Activated CD8-positive, alpha-beta T cell treated with anti-CD3 and anti-CD28 coated beads, Interleukin-2, amount 10 ng/mL, durations not matched to agents 7 days and 5 days (primary cell): ENCODE data around the gene CDSN. TPM values are rescaled to one million over a fixed set of nuclear protein-coding genes. Genes with fewer than 3 reads are reported as not detected.

Experiments used
- ATAC-seq: fragments of 150-1000 bp; cut with Tn5 transposase; one replicate; pipeline ENCODE4 v1.10.0; 2021; ENCODE audit warnings: moderate library complexity
- CTCF ChIA-PET: fragments of 350-600 bp; sonication (Branson Sonifier 250); formaldehyde crosslinking; loops from one replicate; lab custom pipeline; 2021; ENCODE audit warnings: antibody characterized with exemption; lab: Charles Lee
- POLR2A ChIA-PET: fragments of 350-600 bp; sonication (Branson Sonifier 250); formaldehyde crosslinking; loops from one replicate; lab custom pipeline; 2021; ENCODE audit warnings: antibody characterized with exemption; lab: Charles Lee
- DNase-seq: peaks from one replicate; pipeline ENCODE4 v3.0.0-alpha.2; 2020
- H3K27ac Mint-ChIP-seq: one replicate; pipeline ENCODE4 v1.8.0; 2021; ENCODE audit warnings: mild to moderate bottlenecking, mixed read lengths
- H3K27me3 Mint-ChIP-seq: one replicate; pipeline ENCODE4 v1.8.0; 2021; ENCODE audit warnings: low read depth, mixed read lengths
- H3K36me3 Mint-ChIP-seq: one replicate; pipeline ENCODE4 v1.8.0; 2021; ENCODE audit warnings: low read depth, mixed read lengths
- H3K4me1 Mint-ChIP-seq: one replicate; pipeline ENCODE4 v1.8.0; 2021; ENCODE audit warnings: low read depth, mixed read lengths
- H3K4me3 Mint-ChIP-seq: one replicate; pipeline ENCODE4 v1.8.0; 2021; ENCODE audit warnings: mild to moderate bottlenecking, mixed read lengths
- H3K9me3 Mint-ChIP-seq: one replicate; pipeline ENCODE4 v1.8.0; 2022; ENCODE audit warnings: mixed read lengths; ENCODE audit not compliant: insufficient read depth
- total RNA-seq, 2 experiments: library from RNA; stranded (reverse); gene quantifications; one replicate each; pipeline ENCODE4 v1.2.3, GENCODE V29; 2021

The CDSN gene
- total RNA-seq, 2 experiments from 2014 or later = not detected

- DNase-seq = no peak
- Mint-ChIP-seq H3K4me3 (no peak within 1 kb of the TSS), H3K27ac (no peak within 1 kb of the TSS), H3K9me3 (no peaks in the 10 kb centered on the region), H3K4me1 (no peaks in the 10 kb centered on the region), H3K27me3 (peaks cover 18% of the 10 kb centered on the region), H3K36me3 (no peaks in the 10 kb centered on the region)
- CTCF ChIA-PET = no interaction called here
- ATAC-seq = no peak
- POLR2A ChIA-PET = no interaction called here
These were observed 5.7 kb downstream of the CDSN start, which contains the start of gene PSORS1C1 for GRCh38 chr6:31114541-31114878. TSS of gene PSORS1C1 (plus strand) at chr6:31114800. CDS start at chr6:31129633, 14,833 bp downstream.

- POLR2A ChIA-PET = no interaction called here
These were observed 6.2 kb downstream of the CDSN start for GRCh38 chr6:31113861-31114540.

DNA sequence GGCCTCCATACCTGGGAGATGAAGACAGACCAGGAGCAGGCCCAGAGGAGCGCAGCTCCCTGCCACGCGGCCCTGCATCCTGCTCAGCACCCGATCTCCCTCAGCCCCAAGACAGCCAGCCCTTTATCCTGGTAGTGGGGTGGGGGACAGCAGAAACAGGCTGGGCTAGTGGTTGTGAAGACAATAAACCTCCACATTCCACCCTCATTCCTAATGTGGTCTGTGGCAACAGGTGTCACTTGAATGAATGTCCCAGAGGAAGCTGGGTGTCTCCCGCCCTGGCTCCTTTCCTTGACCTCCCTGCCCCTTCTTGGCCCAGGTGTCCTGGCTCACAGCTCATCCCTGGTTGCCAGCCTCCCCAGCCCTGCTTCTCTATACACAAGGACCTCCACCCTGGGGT, 7.8 kb downstream of the CDSN start, which contains the start of gene C6orf15:
TSS of gene C6orf15 (minus strand) at position 98 of the 400 bp plus-strand sequence. CDS start at position 78, 20 bp downstream.
- ATAC-seq = no peak
- Mint-ChIP-seq H3K4me1 (no peaks in the 10 kb centered on the region), H3K27me3 (peaks cover 15% of the 10 kb centered on the region), H3K27ac (no peak within 1 kb of the TSS), H3K9me3 (no peaks in the 10 kb centered on the region), H3K36me3 (no peaks in the 10 kb centered on the region), H3K4me3 (no peak within 1 kb of the TSS)
- DNase-seq = no peak
- POLR2A ChIA-PET = no interaction called here
- CTCF ChIA-PET = interaction anchor here (1.8 kb wide), 1 partner anchor 25 kb away, joined by 5 read pairs; no protein-coding TSS in a partner anchor

More at GRCh38 chr6:31113861-31114540, 6.2 kb downstream of the CDSN start:
- DNase-seq (no peak), ATAC-seq (no peak)
- Mint-ChIP-seq H3K36me3 (no peaks in the 10 kb centered on the region), H3K4me1 (no peaks in the 10 kb centered on the region), H3K9me3 (no peaks in the 10 kb centered on the region), H3K4me3 (no peak overlapping the region), H3K27me3 (peaks cover 18% of the 10 kb centered on the region), H3K27ac (no peak overlapping the region)
- CTCF ChIA-PET = interaction anchor here (0.9 to 1.8 kb wide), 3 partner anchors 8 to 198 kb away, joined by 3 to 5 read pairs (median 3); no protein-coding TSS in a partner anchor

DNA sequence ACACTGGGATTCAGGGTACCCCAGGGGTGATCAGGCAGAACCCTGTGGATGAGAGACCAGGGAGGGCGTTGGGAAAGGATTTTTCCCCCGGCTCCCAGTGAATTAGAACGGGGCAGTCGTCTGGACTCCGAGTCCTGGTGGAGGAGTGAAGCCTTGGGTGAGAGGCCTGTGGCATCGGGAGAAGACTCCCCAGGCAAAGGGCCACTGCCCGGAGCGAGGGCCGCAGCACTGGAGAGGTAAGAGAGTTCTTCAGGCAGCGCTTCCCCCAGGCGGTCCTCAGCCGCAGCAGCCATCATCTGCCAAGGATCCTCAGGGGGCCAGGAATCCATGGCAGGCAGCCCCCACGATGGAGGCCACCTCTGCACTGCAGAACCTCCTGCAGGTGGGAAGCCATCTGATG, 8.5 kb downstream of the CDSN start:
- no peaks in the 10 kb centered on the region for H3K36me3 Mint-ChIP-seq
- ATAC-seq (no peak), DNase-seq (no peak)
- ChIA-PET POLR2A (no interaction called here), CTCF (no interaction called here)
- H3K4me1 Mint-ChIP-seq = no peaks in the 10 kb centered on the region
- no peak overlapping the region for H3K4me3 Mint-ChIP-seq
- no peaks in the 10 kb centered on the region for H3K9me3 Mint-ChIP-seq
- peaks cover 15% of the 10 kb centered on the region for H3K27me3 Mint-ChIP-seq
- no peak overlapping the region for H3K27ac Mint-ChIP-seq

DNA sequence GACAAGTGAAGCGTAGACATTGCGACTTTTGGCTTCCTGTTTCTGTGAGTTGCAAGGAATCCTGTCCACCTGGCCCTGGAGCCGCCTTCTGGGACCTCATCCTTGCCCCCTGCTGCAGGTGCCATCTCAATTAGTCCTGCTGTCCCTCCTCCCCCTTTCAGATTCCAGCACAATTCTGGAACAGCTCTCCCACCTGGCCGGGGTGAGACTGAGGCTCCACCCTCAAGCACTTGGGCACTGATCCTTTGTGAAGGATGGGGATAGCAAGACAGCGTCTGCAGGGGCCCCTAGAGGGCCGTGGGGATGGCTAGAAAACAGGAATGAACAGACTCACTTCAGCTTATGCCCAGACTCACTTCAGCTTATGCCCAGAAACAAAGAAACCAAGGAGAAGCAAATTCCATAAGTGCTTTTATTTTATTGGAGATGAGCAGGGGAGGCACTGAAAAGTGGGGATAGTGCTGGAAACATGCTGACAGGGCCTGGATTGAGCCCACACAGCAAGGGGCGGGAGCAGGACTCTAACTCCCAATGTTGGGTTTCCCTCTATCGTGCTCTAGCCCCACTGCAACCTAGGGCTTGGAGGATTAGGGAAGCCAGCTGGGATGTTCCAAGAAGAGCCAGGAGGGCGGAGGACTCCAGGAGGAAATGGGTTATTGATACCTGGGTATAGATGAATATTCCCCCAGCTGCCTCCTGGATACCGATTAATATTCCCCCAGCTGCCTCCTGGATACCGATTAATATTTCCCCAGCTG, 9.2 kb downstream of the CDSN start:
- no peak overlapping the region for H3K4me3 Mint-ChIP-seq
- ChIA-PET CTCF (no interaction called here), POLR2A (no interaction called here)
- no peak overlapping the region for H3K27ac Mint-ChIP-seq
- no peaks in the 10 kb centered on the region for H3K4me1 Mint-ChIP-seq
- ATAC-seq (no peak), DNase-seq (no peak)
- no peaks in the 10 kb centered on the region for H3K36me3 Mint-ChIP-seq
- H3K9me3 Mint-ChIP-seq = no peaks in the 10 kb centered on the region
- peaks cover 15% of the 10 kb centered on the region for H3K27me3 Mint-ChIP-seq

GRCh38 chr6:31107052-31107451, 13.2 kb downstream of the CDSN start:
- H3K27ac Mint-ChIP-seq = no peak overlapping the region
- no peaks in the 10 kb centered on the region for H3K4me1 Mint-ChIP-seq
- H3K36me3 Mint-ChIP-seq = no peaks in the 10 kb centered on the region
- ChIA-PET POLR2A (no interaction called here), CTCF (no interaction called here)
- DNase-seq (no peak), ATAC-seq (no peak)
- H3K9me3 Mint-ChIP-seq = no peaks in the 10 kb centered on the region
- no peak overlapping the region for H3K4me3 Mint-ChIP-seq
- H3K27me3 Mint-ChIP-seq = peaks cover 9% of the 10 kb centered on the region

GRCh38 chr6:31103136-31103535, 17.1 kb downstream of the CDSN start:
- no peaks in the 10 kb centered on the region for H3K36me3 Mint-ChIP-seq
- H3K27ac Mint-ChIP-seq = no peak overlapping the region
- POLR2A ChIA-PET = no interaction called here

DNA sequence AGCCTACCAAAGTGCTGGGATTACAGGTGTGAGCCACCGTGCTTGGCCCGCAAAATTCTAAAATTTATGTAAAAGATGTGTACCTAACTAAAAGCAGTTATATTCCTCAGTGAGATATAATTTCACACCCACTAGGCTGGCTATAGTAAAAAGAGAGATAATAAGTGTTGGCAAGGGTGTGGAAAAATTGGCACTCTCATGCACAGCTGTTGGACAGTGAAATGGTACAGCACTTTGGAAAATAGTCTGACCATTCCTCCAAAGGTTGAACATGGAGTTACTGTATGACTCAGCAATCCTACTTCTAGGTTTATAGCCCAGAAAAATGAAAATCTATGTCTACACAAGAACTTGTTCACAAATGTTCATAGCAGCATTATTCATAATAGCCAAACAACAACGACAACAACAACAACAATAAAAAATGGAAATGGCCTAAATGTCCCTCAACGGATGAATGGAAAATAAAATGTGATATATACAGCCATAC, 21.8 kb downstream of the CDSN start:
- no peak overlapping the region for H3K27ac Mint-ChIP-seq
- H3K4me1 Mint-ChIP-seq = peaks cover 16% of the 10 kb centered on the region
- POLR2A ChIA-PET = no interaction called here
- CTCF ChIA-PET = interaction anchor here (3.5 kb wide), 1 partner anchor 11 kb away, joined by 17 read pairs; no protein-coding TSS in a partner anchor
- peaks cover 10% of the 10 kb centered on the region for H3K27me3 Mint-ChIP-seq
- no peaks in the 10 kb centered on the region for H3K36me3 Mint-ChIP-seq
- no peak for DNase-seq
- no peak for ATAC-seq
- H3K9me3 Mint-ChIP-seq = no peaks in the 10 kb centered on the region
- H3K4me3 Mint-ChIP-seq = no peak overlapping the region

More at GRCh38 chr6:31103136-31103535, 17.1 kb downstream of the CDSN start:
- peaks cover 8% of the 10 kb centered on the region for H3K27me3 Mint-ChIP-seq
- ATAC-seq (no peak), DNase-seq (no peak)
- H3K4me3 Mint-ChIP-seq = no peak overlapping the region
- no peaks in the 10 kb centered on the region for H3K4me1 Mint-ChIP-seq
- CTCF ChIA-PET = interaction anchor here (0.7 to 2.4 kb wide), 9 partner anchors 10 to 275 kb away, joined by 3 to 10 read pairs (median 3); no protein-coding TSS in a partner anchor
- H3K9me3 Mint-ChIP-seq = no peaks in the 10 kb centered on the region

GRCh38 chr6:31096656-31097055, 23.6 kb downstream of the CDSN start:
- ChIA-PET CTCF (interaction anchor here (2.2 to 3.5 kb wide), 2 partner anchors 9 to 17 kb away, joined by 7 to 17 read pairs; no protein-coding TSS in a partner anchor), POLR2A (no interaction called here)
- H3K27me3 Mint-ChIP-seq = peaks cover 10% of the 10 kb centered on the region
- H3K4me3 Mint-ChIP-seq = no peak overlapping the region
- H3K4me1 Mint-ChIP-seq = peaks cover 16% of the 10 kb centered on the region
- DNase-seq (no peak), ATAC-seq (no peak)
- H3K27ac Mint-ChIP-seq = no peak overlapping the region
- no peaks in the 10 kb centered on the region for H3K9me3 Mint-ChIP-seq
- no peaks in the 10 kb centered on the region for H3K36me3 Mint-ChIP-seq

DNA sequence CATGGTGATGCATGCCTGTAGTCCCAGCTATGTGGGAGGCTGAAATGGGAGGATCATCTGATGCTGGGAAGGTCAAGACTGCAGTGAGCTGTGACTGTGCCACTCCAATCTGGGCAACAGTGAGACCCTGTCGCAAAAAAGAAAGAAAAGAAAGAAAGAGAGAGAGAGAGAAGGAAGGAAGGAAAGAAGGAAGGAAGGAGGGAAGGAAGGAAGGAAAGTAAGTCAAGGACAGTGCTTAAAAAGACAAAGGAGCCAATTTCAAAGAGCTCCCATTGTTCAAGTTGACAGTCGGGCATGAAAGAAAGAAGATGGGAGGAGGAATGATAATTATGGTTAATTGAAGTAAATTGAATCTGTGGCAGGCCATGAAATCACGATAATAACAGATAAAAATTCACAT, 24.0 kb downstream of the CDSN start:
- peaks cover 16% of the 10 kb centered on the region for H3K4me1 Mint-ChIP-seq
- H3K4me3 Mint-ChIP-seq = no peak overlapping the region
- H3K36me3 Mint-ChIP-seq = no peaks in the 10 kb centered on the region
- ChIA-PET CTCF (interaction anchor here (2.2 to 3.5 kb wide), 2 partner anchors 9 to 16 kb away, joined by 7 to 17 read pairs; no protein-coding TSS in a partner anchor), POLR2A (no interaction called here)
- peaks cover 10% of the 10 kb centered on the region for H3K27me3 Mint-ChIP-seq
- no peak overlapping the region for H3K27ac Mint-ChIP-seq
- ATAC-seq (no peak), DNase-seq (no peak)
- no peaks in the 10 kb centered on the region for H3K9me3 Mint-ChIP-seq

DNA sequence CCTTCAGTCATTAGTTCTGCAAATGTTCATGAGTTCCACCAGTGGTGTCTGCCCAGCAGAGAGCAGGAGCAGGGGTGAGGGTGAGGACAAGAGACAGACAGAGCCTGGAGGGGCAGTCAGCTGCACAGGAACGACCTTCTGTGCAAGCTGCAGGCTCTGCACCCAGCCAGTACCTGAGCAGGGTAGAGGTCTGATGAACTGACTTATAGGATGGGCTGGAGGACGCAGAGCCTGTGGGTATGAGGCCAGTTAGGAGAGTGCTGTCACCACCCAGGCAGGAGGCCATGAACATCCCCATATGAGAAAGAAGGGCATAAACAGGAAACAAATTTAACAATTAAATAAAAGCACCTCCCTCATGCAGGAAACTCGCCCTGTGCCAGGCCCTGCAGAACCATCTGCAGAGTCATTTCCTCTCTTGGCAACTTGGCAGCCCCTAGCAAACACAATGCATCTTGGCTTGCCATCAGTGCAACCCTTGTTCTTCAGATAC, 25.8 kb downstream of the CDSN start:
- ATAC-seq (peak; percentile 73), DNase-seq (peak; percentile 49)
- Mint-ChIP-seq H3K27me3 (peaks cover 3% of the 10 kb centered on the region), H3K27ac (peak overlapping the region; percentile 85), H3K4me3 (no peak overlapping the region), H3K9me3 (no peaks in the 10 kb centered on the region), H3K4me1 (peaks cover 16% of the 10 kb centered on the region), H3K36me3 (no peaks in the 10 kb centered on the region)
- ChIA-PET CTCF (interaction anchor here (1.2 to 2.4 kb wide), 4 partner anchors 8 to 272 kb away, joined by 3 to 11 read pairs (median 8); no protein-coding TSS in a partner anchor), POLR2A (interaction anchor here (0.6 to 1.4 kb wide), 3 partner anchors 14 to 566 kb away, joined by 3 to 4 read pairs (median 3); no protein-coding TSS in a partner anchor)
